ENCODE measurements around the gene INO80B. TPM values are rescaled to one million over a fixed set of nuclear protein-coding genes. Genes with fewer than 3 reads are reported as not detected.

INO80B gene
- polyA plus RNA-seq, 1 donor from 2014 or later, result 35.2 TPM

GRCh38 chr2:74504591-74504990, 49.7 kb downstream of the INO80B start:
- H3K9me2 ChIP-seq (ENCODE audit: insufficient read depth, low read length), result no peaks in the 10 kb centered on the region

More at GRCh38 chr2:74504591-74504990, 49.7 kb downstream of the INO80B start:
- peaks cover 3% of the 10 kb centered on the region for H3F3A ChIP-seq (ENCODE audit: insufficient read depth, low read length, poor library complexity, severe bottlenecking)
- no peak overlapping the region for H3K27ac ChIP-seq (ENCODE audit: low read length)
- H3K27me3 ChIP-seq (ENCODE audit: insufficient read depth, low read depth, low read length), result peaks cover 76% of the 10 kb centered on the region
- no peak overlapping the region for H2AFZ ChIP-seq (ENCODE audit: low read depth, low read length)
- no peak overlapping the region for H3K4me3 ChIP-seq (ENCODE audit: low read length)
- no peaks in the 10 kb centered on the region for H4K20me1 ChIP-seq (ENCODE audit: insufficient read depth)
- peaks cover 7% of the 10 kb centered on the region for H3K36me3 ChIP-seq (ENCODE audit: insufficient read depth, low read length)
- H3K9me3 ChIP-seq (ENCODE audit: low read length), result no peaks in the 10 kb centered on the region
- no peak overlapping the region for H3K4me2 ChIP-seq (ENCODE audit: low read length)
- H3K79me2 ChIP-seq (replicated peaks; ENCODE audit: insufficient read depth, low read length), result peaks cover 6% of the 10 kb centered on the region
- H3K9ac ChIP-seq (ENCODE audit: low read length), result no peak overlapping the region
- no peak for TF ChIP-seq RAD21 (conservative IDR thresholded peaks at IDR 0.05)
- no peak for TF ChIP-seq SMC3 (conservative IDR thresholded peaks at IDR 0.05; ENCODE audit: poor library complexity)
- TF ChIP-seq EZH2 (IDR thresholded peaks at IDR 0.05; ENCODE audit: borderline replicate concordance, insufficient read depth, low read length, poor library complexity, severe bottlenecking), result no peak
- no peak for TF ChIP-seq EP300 (conservative IDR thresholded peaks at IDR 0.05; ENCODE audit: poor library complexity, severe bottlenecking)
- no peak for TF ChIP-seq REST (IDR thresholded peaks at IDR 0.05; ENCODE audit: borderline replicate concordance)
- no peak for TF ChIP-seq POLR2AphosphoS5 (IDR thresholded peaks at IDR 0.05)
- no peak for TF ChIP-seq CTCF (IDR thresholded peaks at IDR 0.05; ENCODE audit: poor library complexity, severe bottlenecking)
- no peak for TF ChIP-seq TAF1 (IDR thresholded peaks at IDR 0.05; ENCODE audit: low read depth)
- TF ChIP-seq MXI1 (conservative IDR thresholded peaks at IDR 0.05; ENCODE audit: poor library complexity, severe bottlenecking), result no peak

Measured in neural cell (in vitro differentiated cells).